ENCODE measurements around the gene APBB1IP. TPM values are rescaled to one million over a fixed set of nuclear protein-coding genes. Genes with fewer than 3 reads are reported as not detected.
A peak's percentile ranks its signal among the peaks of the same experiment; 100 is the strongest.

Gene APBB1IP
- total RNA-seq, 4 donors from 2014 or later: 3.3 to 32.2 (median 4.9) TPM

GRCh38 chr10:26481315-26481692 is 43.2 kb downstream of the APBB1IP start:
- Histone ChIP-seq H3K4me1 (peaks cover 0 to 39% (median 5%) of the 10 kb centered on the region in 4 donors), H3K27me3 (no peaks in the 10 kb centered on the region), H3K9me3 (no peaks in the 10 kb centered on the region), H3K27ac (peak overlapping the region; percentile 57 to 79 (median 61)), H3K4me3 (no peak overlapping the region), H3K36me3 (no peaks in the 10 kb centered on the region)
- no peak for DNase-seq
- TF ChIP-seq POLR2A (IDR thresholded peaks at IDR 0.05): no peak
- TF ChIP-seq CTCF (IDR thresholded peaks at IDR 0.05): no peak

GRCh38 chr10:26481914-26482550 is 43.9 kb downstream of the APBB1IP start:
- Histone ChIP-seq H3K27ac (peak overlapping the region; percentile 57 to 79 (median 61)), H3K4me1 (peaks cover 0 to 45% (median 5%) of the 10 kb centered on the region in 4 donors), H3K27me3 (no peaks in the 10 kb centered on the region), H3K4me3 (no peak overlapping the region), H3K36me3 (no peaks in the 10 kb centered on the region), H3K9me3 (no peaks in the 10 kb centered on the region)
- DNase-seq: peak in 2 of 3 donors; percentile 57 to 79
- TF ChIP-seq POLR2A (IDR thresholded peaks at IDR 0.05) (no peak), CTCF (IDR thresholded peaks at IDR 0.05) (no peak)

- Histone ChIP-seq H3K4me3 (no peak overlapping the region), H3K27me3 (no peaks in the 10 kb centered on the region), H3K36me3 (no peaks in the 10 kb centered on the region), H3K27ac (peak overlapping the region in 3 of 4 donors; percentile 44 to 79 (median 53)), H3K9me3 (no peaks in the 10 kb centered on the region), H3K4me1 (peaks cover 0 to 49% (median 5%) of the 10 kb centered on the region in 4 donors)
- TF ChIP-seq POLR2A (IDR thresholded peaks at IDR 0.05) (no peak), CTCF (IDR thresholded peaks at IDR 0.05) (no peak)
- DNase-seq: no peak
Observed at GRCh38 chr10:26483554-26483953, 45.4 kb downstream of the APBB1IP start.

- no peak for DNase-seq
- TF ChIP-seq POLR2A (IDR thresholded peaks at IDR 0.05) (no peak), CTCF (IDR thresholded peaks at IDR 0.05) (no peak)
- H3K4me1 ChIP-seq: peaks cover 0 to 42% (median 2%) of the 10 kb centered on the region in 4 donors
- H3K36me3 ChIP-seq: no peaks in the 10 kb centered on the region
- peak overlapping the region; percentile 4 to 53 (median 30) for H3K27ac ChIP-seq
- no peaks in the 10 kb centered on the region for H3K9me3 ChIP-seq
- H3K27me3 ChIP-seq: no peaks in the 10 kb centered on the region
- no peak overlapping the region for H3K4me3 ChIP-seq
Observed at GRCh38 chr10:26485150-26485941, 47.2 kb downstream of the APBB1IP start.

- TF ChIP-seq POLR2A (IDR thresholded peaks at IDR 0.05) (no peak), CTCF (IDR thresholded peaks at IDR 0.05) (no peak)
- DNase-seq: no peak
- Histone ChIP-seq H3K4me1 (peaks cover 0 to 32% (median 2%) of the 10 kb centered on the region in 4 donors), H3K4me3 (no peak overlapping the region), H3K9me3 (no peaks in the 10 kb centered on the region), H3K36me3 (no peaks in the 10 kb centered on the region), H3K27me3 (no peaks in the 10 kb centered on the region), H3K27ac (peak overlapping the region; percentile 49 to 53 (median 51))
Observed at GRCh38 chr10:26486304-26486703, 48.2 kb downstream of the APBB1IP start.
